ENCODE data around the gene COA5. TPM values are rescaled to one million over a fixed set of nuclear protein-coding genes. Genes with fewer than 3 reads are reported as not detected.

COA5 gene
- total RNA-seq, 1 experiment from 2014 or later, result 47.4 TPM

DNA sequence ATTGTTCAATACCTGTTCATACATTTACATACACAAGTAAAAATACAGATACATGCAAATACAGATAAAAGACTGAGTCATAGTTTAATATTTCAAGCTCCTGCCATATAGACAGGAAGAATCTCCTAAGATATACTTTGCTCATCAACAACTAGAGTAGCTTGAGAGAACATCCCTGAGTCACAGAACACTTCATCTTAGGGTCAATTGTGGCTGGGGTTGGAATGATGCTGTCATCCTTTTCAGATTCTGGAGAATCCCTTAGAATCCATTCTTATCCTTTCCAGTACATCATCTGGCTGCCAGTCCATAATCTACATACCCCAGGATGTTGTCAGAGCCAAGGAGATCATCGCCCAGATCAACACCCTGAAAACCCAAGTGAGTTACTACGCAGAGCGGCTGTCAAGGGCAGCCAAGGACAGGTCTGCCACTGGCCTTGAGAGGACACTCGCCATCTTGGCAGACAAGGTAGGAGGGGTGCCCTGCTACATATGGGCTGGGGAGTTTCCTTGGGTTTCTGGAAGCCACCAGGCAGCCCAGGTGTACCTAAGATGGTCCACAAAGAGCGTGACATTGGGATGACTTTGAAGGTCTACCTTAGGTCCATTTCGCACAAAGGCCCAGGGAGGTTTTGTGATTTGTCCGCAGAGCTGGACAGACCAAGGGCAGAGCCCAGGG is 55.7 kb downstream of the COA5 start:
- no peak for DNase-seq (ENCODE audit: low spot score)

GRCh38 chr2:98551316-98551715 is 57.0 kb downstream of the COA5 start:
- no peak for DNase-seq (ENCODE audit: low spot score)

GRCh38 chr2:98550165-98550564 is 58.1 kb downstream of the COA5 start:
- no peak for DNase-seq (ENCODE audit: low spot score)

Other genes with a start within 250 kb of the COA5 start
- 19.7 and 22.0 TPM in 2 replicates for gene INPP4A, start 163.7 kb downstream of the COA5 start, total RNA-seq (2014; rRNA removed; shearing (Covaris generic))
- 79.9 and 87.2 TPM in 2 replicates for gene UNC50, start 77 bp upstream of the COA5 start, total RNA-seq (2014; rRNA removed; shearing (Covaris generic))
- 8.0 and 15.5 TPM in 2 replicates for gene MGAT4A, start 122.6 kb upstream of the COA5 start, total RNA-seq (2014; rRNA removed; shearing (Covaris generic))